Occipital lobe (tissue), 2 donors: Measurements from ENCODE around the gene PGAM2. TPM values are rescaled to one million over a fixed set of nuclear protein-coding genes. Genes with fewer than 3 reads are reported as not detected.

Source experiments
- DNase-seq: peaks from one replicate; lab custom pipeline; 2025; lab: John Stamatoyannopoulos, UW
- total RNA-seq: library from RNA; depleted of rRNA; stranded (reverse); fragments of >200 nt; gene quantifications from one replicate; pipeline ENCODE4 v1.2.3, GENCODE V29; 2014

The PGAM2 gene
- total RNA-seq, 1 donor from 2014 or later: 5.9 TPM

GRCh38 chr7:44067064-44067951 lies 1.9 kb upstream of the PGAM2 start:
- no peak for DNase-seq

- no peak for DNase-seq
These were observed 1.2 kb upstream of the PGAM2 start for GRCh38 chr7:44066494-44067063.

GRCh38 chr7:44066111-44066460 lies 719 bp upstream of the PGAM2 start:
- no peak for DNase-seq

- no peak for DNase-seq
These were observed 456 bp downstream of the PGAM2 start for GRCh38 chr7:44064791-44065430.

GRCh38 chr7:44063894-44064651 lies 1.3 kb downstream of the PGAM2 start:
- no peak for DNase-seq

- DNase-seq: no peak
These were observed 1.8 kb downstream of the PGAM2 start for GRCh38 chr7:44063547-44063893.

- DNase-seq: no peak
These were observed 2.5 kb downstream of the PGAM2 start for GRCh38 chr7:44062903-44063295.

GRCh38 chr7:44062180-44062902 lies 3.0 kb downstream of the PGAM2 start:
- no peak for DNase-seq

GRCh38 chr7:44061645-44062179 lies 3.7 kb downstream of the PGAM2 start:
- DNase-seq: no peak

GRCh38 chr7:44060948-44061644 lies 4.3 kb downstream of the PGAM2 start:
- DNase-seq: no peak

GRCh38 chr7:44060091-44060947 lies 5.0 kb downstream of the PGAM2 start:
- DNase-seq: no peak

GRCh38 chr7:44059219-44060090 lies 5.9 kb downstream of the PGAM2 start:
- DNase-seq: no peak

- no peak for DNase-seq
These were observed 6.6 kb downstream of the PGAM2 start for GRCh38 chr7:44058759-44059218.

GRCh38 chr7:44057849-44058758 lies 7.3 kb downstream of the PGAM2 start:
- DNase-seq: no peak

- no peak for DNase-seq
These were observed 8.1 kb downstream of the PGAM2 start for GRCh38 chr7:44057181-44057848.

GRCh38 chr7:44056681-44057080 lies 8.7 kb downstream of the PGAM2 start:
- DNase-seq: no peak
